HepG2 (cell line): ENCODE results near the gene GLS2. TPM values are rescaled to one million over a fixed set of nuclear protein-coding genes. Genes with fewer than 3 reads are reported as not detected.

Experiments
- BCL6 ChIP-seq: IDR thresholded peaks from 2 replicates; pipeline ENCODE4 v1.6.1; 2016; ENCODE audit warnings: missing genetic modification reagents, missing compliant biosample characterization
- KLF6 ChIP-seq: IDR thresholded peaks from 2 replicates; pipeline ENCODE4 v1.8.0; 2016; ENCODE audit warnings: missing biosample characterization, missing genetic modification reagents
- MAFG ChIP-seq: sonication (generic); formaldehyde crosslinking; IDR thresholded peaks from 2 replicates; pipeline ENCODE4 v1.5.1; 2020; ENCODE audit warnings: mild to moderate bottlenecking, missing genetic modification reagents
- NFIB ChIP-seq: sonication (generic); formaldehyde crosslinking; IDR thresholded peaks from 2 replicates; pipeline ENCODE4 v1.9.0; 2021; ENCODE audit warnings: missing genetic modification reagents, mild to moderate bottlenecking, borderline replicate concordance
- NFYC ChIP-seq: IDR thresholded peaks from 2 replicates; pipeline ENCODE4 v1.6.1; 2016; ENCODE audit warnings: missing genetic modification reagents, missing compliant biosample characterization
- NR2F2 ChIP-seq: IDR thresholded peaks from 2 replicates; pipeline ENCODE4 v1.6.1; 2012; ENCODE audit warnings: low read depth, inconsistent platforms, borderline replicate concordance
- POGZ ChIP-seq: sonication (generic); formaldehyde crosslinking; IDR thresholded peaks from 2 replicates; pipeline ENCODE4 v1.4.0; 2020; ENCODE audit warnings: mild to moderate bottlenecking, missing genetic modification reagents
- POLR2A ChIP-seq, 2 experiments: IDR thresholded peaks; 2 replicates each; pipeline ENCODE4 v1.6.1; 2011; ENCODE audit warnings: low read depth in 2 of 2, low read length in 2 of 2, mild to moderate bottlenecking in 1 of 2, moderate library complexity in 1 of 2; ENCODE audit not compliant: insufficient read depth in 1 of 2
- RBM39 ChIP-seq: fragments of 200-400 bp; formaldehyde crosslinking; IDR thresholded peaks from one replicate; pipeline ENCODE4 v1.6.1; 2018; ENCODE audit warnings: antibody characterized with exemption, mild to moderate bottlenecking, low read depth, low read length; ENCODE audit not compliant: poor library complexity, severe bottlenecking
- SIN3A ChIP-seq: IDR thresholded peaks from 2 replicates; pipeline ENCODE4 v1.6.1; 2011; ENCODE audit warnings: low read depth, mild to moderate bottlenecking, control low read depth, low read length, borderline replicate concordance
- SMC3 ChIP-seq: IDR thresholded peaks from 2 replicates; pipeline ENCODE4 v1.6.1; 2011; ENCODE audit warnings: low read length, improper control_type of control experiment
- SP5 ChIP-seq: IDR thresholded peaks from 2 replicates; pipeline ENCODE4 v1.6.1; 2016; ENCODE audit warnings: low read depth, borderline replicate concordance
- YEATS2 ChIP-seq: sonication (generic); formaldehyde crosslinking; IDR thresholded peaks from 2 replicates; pipeline ENCODE4 v1.4.0; 2020; ENCODE audit warnings: missing genetic modification reagents, borderline replicate concordance
- ZFP37 ChIP-seq: sonication (generic); formaldehyde crosslinking; IDR thresholded peaks from 2 replicates; pipeline ENCODE4 v1.4.0; 2020; ENCODE audit warnings: missing genetic modification reagents, borderline replicate concordance
- ZNF276 ChIP-seq: sonication (generic); formaldehyde crosslinking; IDR thresholded peaks from 2 replicates; pipeline ENCODE4 v1.4.0; 2020; ENCODE audit warnings: mild to moderate bottlenecking, low read depth, missing genetic modification reagents
- ZNF773 ChIP-seq: sonication (generic); formaldehyde crosslinking; IDR thresholded peaks from 2 replicates; pipeline ENCODE4 v1.4.0; 2020; ENCODE audit warnings: missing genetic modification reagents, borderline replicate concordance
- polyA plus RNA-seq, 8 experiments: library from polyadenylated mRNA; depleted of rRNA in 3 of 8; stranded (reverse) in 7 of 8; unstranded in 1 of 8; fragments of >200 nt; fragmentation: Illumina TruSeq in 4 of 8; extraction: Trizol in 4 of 8; gene quantifications; 2 replicates each; pipeline versions ENCODE4 v1.2.1 to v1.2.3, GENCODE V29; 2011 to 2016; ENCODE audit warnings: low read depth in 4 of 8, missing spikeins in 1 of 8, mixed read lengths in 1 of 8; ENCODE audit not compliant: insufficient read depth in 1 of 8
- total RNA-seq, 5 experiments: library from RNA; depleted of rRNA; stranded (reverse); fragments of >200 nt; fragmentation: Illumina TruSeq; extraction: Trizol; gene quantifications; 2 replicates each; pipeline ENCODE4 v1.2.3, GENCODE V29; 2016; ENCODE audit warnings: low read depth in 1 of 5
- TF ChIP-seq, protein P1 (sequence below), 2 experiments: sonication (generic) in 1 of 2; formaldehyde crosslinking in 1 of 2; IDR thresholded peaks; 2 replicates each; pipeline versions ENCODE4 v1.4.0 to v1.6.1; 2018 to 2020; ENCODE audit warnings: missing genetic modification reagents in 2 of 2, borderline replicate concordance in 1 of 2, low read depth in 1 of 2, mild to moderate bottlenecking in 1 of 2, missing biosample characterization in 1 of 2
- TF ChIP-seq, protein P2 (sequence below): sonication (generic); formaldehyde crosslinking; conservative IDR thresholded peaks from 2 replicates; pipeline ENCODE4 v1.8.1; 2023; ENCODE audit warnings: missing genetic modification reagents
- TF ChIP-seq, protein P3 (sequence below): sonication (generic); formaldehyde crosslinking; IDR thresholded peaks from 2 replicates; pipeline ENCODE4 v1.4.0; 2020; ENCODE audit warnings: missing genetic modification reagents
- TF ChIP-seq, protein P4 (sequence below): sonication (generic); formaldehyde crosslinking; IDR thresholded peaks from 2 replicates; pipeline ENCODE4 v1.4.0; 2020; ENCODE audit warnings: missing genetic modification reagents, borderline replicate concordance

Gene GLS2
- total and polyA plus RNA-seq, 2 of the 13 experiments (the other 11 are each of a cell fraction or from before 2014, with no cell fraction given), result 8.6 to 12.2 TPM

DNA sequence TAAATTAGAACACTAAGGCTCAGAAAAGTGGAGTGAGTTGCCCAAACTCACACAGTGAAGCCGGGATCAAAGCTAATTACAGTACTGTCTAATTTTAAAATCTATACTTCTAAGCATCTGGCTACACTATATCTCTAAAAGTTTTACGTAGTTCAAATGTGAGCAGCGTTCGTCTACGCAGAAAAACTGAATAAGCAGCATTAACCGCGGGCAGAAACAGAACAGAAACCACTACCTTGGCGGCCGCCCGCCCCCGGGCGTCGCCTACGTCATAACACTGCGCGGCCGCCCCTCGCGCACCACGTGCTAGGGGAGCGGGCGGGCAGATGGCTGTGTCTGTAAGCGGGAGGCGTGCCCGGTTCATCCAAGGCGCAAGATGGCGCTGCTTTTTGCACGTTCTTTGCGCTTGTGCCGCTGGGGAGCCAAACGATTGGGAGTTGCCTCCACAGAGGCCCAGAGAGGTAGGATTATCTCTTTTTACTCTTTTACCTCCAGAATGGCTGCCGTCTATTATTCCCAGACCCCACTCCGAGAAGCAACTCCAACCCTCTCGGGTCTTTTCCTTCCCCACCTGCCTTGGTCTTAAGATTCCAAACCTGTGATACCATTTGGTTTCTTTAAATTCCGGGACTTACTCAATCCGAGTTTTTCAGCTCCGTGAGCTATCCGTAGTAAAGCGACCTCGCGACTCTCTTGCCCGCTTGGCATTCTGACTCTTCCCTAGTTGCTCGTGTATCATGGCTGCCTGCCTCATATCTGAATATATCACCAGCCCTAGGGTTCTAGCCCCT, 19.6 kb downstream of the GLS2 start, which contains the start of gene SPRYD4 (continued):
- TF ChIP-seq, protein P1, sequence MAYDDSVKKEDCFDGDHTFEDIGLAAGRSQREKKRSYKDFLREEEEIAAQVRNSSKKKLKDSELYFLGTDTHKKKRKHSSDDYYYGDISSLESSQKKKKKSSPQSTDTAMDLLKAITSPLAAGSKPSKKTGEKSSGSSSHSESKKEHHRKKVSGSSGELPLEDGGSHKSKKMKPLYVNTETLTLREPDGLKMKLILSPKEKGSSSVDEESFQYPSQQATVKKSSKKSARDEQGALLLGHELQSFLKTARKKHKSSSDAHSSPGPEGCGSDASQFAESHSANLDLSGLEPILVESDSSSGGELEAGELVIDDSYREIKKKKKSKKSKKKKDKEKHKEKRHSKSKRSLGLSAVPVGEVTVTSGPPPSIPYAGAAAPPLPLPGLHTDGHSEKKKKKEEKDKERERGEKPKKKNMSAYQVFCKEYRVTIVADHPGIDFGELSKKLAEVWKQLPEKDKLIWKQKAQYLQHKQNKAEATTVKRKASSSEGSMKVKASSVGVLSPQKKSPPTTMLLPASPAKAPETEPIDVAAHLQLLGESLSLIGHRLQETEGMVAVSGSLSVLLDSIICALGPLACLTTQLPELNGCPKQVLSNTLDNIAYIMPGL (CRISPR knock-in tag; IDR thresholded peaks at IDR 0.05; ENCODE audit: borderline replicate concordance in 1 of 2, low read depth in 1 of 2), result peak; percentile 95 to 97
- 0 out of 2 replicates have a peak, but pooled peaks have one; percentile 34 for TF ChIP-seq NR2F2
- TF ChIP-seq SP5 (CRISPR knock-in tag), result peak; percentile 82
- TF ChIP-seq YEATS2, result peak; percentile 95
- TF ChIP-seq KLF6, result peak; percentile 91; the same call in 1 of the 2 replicates
- TF ChIP-seq, protein P2, sequence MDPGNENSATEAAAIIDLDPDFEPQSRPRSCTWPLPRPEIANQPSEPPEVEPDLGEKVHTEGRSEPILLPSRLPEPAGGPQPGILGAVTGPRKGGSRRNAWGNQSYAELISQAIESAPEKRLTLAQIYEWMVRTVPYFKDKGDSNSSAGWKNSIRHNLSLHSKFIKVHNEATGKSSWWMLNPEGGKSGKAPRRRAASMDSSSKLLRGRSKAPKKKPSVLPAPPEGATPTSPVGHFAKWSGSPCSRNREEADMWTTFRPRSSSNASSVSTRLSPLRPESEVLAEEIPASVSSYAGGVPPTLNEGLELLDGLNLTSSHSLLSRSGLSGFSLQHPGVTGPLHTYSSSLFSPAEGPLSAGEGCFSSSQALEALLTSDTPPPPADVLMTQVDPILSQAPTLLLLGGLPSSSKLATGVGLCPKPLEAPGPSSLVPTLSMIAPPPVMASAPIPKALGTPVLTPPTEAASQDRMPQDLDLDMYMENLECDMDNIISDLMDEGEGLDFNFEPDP (CRISPR knock-in tag), result 0 out of 2 replicates have a peak, but pooled peaks have one; percentile 55
- TF ChIP-seq POGZ, result peak; percentile 95
- TF ChIP-seq ZNF773 (CRISPR knock-in tag), result no peak
- peak; percentile 61 for TF ChIP-seq NFYC (CRISPR knock-in tag)
- peak; percentile 67 for TF ChIP-seq RBM39
- no peak for TF ChIP-seq MAFG (CRISPR knock-in tag)
- TF ChIP-seq ZFP37, result peak; percentile 66; the same call in 1 of the 2 replicates
- TF ChIP-seq, protein P3, sequence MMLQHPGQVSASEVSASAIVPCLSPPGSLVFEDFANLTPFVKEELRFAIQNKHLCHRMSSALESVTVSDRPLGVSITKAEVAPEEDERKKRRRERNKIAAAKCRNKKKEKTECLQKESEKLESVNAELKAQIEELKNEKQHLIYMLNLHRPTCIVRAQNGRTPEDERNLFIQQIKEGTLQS, result no peak
- TF ChIP-seq, protein P4, sequence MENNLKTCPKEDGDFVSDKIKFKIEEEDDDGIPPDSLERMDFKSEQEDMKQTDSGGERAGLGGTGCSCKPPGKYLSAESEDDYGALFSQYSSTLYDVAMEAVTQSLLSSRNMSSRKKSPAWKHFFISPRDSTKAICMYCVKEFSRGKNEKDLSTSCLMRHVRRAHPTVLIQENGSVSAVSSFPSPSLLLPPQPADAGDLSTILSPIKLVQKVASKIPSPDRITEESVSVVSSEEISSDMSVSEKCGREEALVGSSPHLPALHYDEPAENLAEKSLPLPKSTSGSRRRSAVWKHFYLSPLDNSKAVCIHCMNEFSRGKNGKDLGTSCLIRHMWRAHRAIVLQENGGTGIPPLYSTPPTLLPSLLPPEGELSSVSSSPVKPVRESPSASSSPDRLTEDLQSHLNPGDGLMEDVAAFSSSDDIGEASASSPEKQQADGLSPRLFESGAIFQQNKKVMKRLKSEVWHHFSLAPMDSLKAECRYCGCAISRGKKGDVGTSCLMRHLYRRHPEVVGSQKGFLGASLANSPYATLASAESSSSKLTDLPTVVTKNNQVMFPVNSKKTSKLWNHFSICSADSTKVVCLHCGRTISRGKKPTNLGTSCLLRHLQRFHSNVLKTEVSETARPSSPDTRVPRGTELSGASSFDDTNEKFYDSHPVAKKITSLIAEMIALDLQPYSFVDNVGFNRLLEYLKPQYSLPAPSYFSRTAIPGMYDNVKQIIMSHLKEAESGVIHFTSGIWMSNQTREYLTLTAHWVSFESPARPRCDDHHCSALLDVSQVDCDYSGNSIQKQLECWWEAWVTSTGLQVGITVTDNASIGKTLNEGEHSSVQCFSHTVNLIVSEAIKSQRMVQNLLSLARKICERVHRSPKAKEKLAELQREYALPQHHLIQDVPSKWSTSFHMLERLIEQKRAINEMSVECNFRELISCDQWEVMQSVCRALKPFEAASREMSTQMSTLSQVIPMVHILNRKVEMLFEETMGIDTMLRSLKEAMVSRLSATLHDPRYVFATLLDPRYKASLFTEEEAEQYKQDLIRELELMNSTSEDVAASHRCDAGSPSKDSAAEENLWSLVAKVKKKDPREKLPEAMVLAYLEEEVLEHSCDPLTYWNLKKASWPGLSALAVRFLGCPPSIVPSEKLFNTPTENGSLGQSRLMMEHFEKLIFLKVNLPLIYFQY, result peak; percentile 69; the same call in 1 of the 2 replicates
- peak; percentile 90 for TF ChIP-seq POLR2A (IDR thresholded peaks at IDR 0.05; ENCODE audit: insufficient read depth in 1 of 2, low read depth in 2 of 2, low read length in 2 of 2)
- no peak for TF ChIP-seq NFIB (CRISPR knock-in tag)
- TF ChIP-seq SMC3, result no peak
- TF ChIP-seq ZNF276 (CRISPR knock-in tag), result peak; percentile 90
- peak; percentile 61 for TF ChIP-seq BCL6 (CRISPR knock-in tag)
- peak; percentile 92 for TF ChIP-seq SIN3A
